Bronchial epithelial cell (primary cell): ENCODE measurements around the gene TMEM134. TPM values are rescaled to one million over a fixed set of nuclear protein-coding genes. Genes with fewer than 3 reads are reported as not detected.

Source experiments
- DNase-seq: peaks from one replicate; pipeline ENCODE4 v3.0.0-alpha.2; 2010; ENCODE audit warnings: low read depth
- FAIRE-seq: peaks from 2 replicates; lab custom pipeline; 2011; peaks lifted over from hg19 to GRCh38; lab: Jason Lieb, UNC
- H3K27me3 ChIP-seq: 2 replicates; pipeline ENCODE4 v1.5.1; 2011; ENCODE audit warnings: low read length; ENCODE audit not compliant: control insufficient read depth, insufficient read depth
- H3K36me3 ChIP-seq: 2 replicates; pipeline ENCODE4 v1.5.1; 2011; ENCODE audit warnings: low read length; ENCODE audit not compliant: control insufficient read depth, insufficient read depth
- H3K4me3 ChIP-seq: 2 replicates; pipeline ENCODE4 v1.5.1; 2011; ENCODE audit warnings: mild to moderate bottlenecking, low read depth, low read length, control low read depth
- total RNA-seq: library from RNA; depleted of rRNA; stranded (reverse); fragments of >200 nt; gene quantifications from 2 replicates; pipeline ENCODE4 v1.2.1, GENCODE V29; 2014
- TF ChIP-seq, protein P1 (sequence below): IDR thresholded peaks from 2 replicates; pipeline ENCODE4 v1.5.1; 2011; ENCODE audit warnings: mild to moderate bottlenecking, moderate library complexity, low read length, control low read depth, inconsistent platforms; ENCODE audit not compliant: insufficient read depth, severe bottlenecking

TMEM134 gene
- total RNA-seq, 1 donor from 2014 or later, result 38.2 TPM

DNA sequence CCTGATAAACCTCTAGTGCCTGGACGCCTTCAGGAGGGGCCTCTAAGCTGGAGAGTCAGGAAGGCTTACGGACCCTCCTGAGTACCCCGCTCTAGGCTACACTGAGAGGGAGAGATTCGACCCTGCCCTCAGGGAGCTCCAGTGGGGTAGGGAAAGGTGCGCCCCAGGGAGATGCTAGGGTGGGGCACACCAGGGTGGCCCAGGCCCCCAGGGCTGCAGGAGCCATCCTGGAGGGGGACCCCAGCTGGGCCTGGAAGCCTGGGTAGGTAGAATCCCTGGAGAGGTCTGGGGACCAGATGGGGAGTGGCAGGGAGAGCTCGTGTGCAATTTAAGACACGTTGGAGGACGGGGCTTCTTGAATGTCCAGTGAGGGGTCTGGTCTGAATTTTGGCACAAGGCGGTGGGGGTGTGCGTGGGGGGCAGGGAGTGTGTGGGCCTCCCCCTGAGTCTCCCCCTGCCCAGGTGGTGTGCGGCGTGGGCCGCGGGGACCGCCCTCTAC lies 48.9 kb downstream of the TMEM134 start:
- H3K27me3 ChIP-seq, result no peaks in the 10 kb centered on the region
- no peaks in the 10 kb centered on the region for H3K36me3 ChIP-seq
- DNase-seq (no peak), FAIRE-seq (no peak)
- TF ChIP-seq, protein P1, sequence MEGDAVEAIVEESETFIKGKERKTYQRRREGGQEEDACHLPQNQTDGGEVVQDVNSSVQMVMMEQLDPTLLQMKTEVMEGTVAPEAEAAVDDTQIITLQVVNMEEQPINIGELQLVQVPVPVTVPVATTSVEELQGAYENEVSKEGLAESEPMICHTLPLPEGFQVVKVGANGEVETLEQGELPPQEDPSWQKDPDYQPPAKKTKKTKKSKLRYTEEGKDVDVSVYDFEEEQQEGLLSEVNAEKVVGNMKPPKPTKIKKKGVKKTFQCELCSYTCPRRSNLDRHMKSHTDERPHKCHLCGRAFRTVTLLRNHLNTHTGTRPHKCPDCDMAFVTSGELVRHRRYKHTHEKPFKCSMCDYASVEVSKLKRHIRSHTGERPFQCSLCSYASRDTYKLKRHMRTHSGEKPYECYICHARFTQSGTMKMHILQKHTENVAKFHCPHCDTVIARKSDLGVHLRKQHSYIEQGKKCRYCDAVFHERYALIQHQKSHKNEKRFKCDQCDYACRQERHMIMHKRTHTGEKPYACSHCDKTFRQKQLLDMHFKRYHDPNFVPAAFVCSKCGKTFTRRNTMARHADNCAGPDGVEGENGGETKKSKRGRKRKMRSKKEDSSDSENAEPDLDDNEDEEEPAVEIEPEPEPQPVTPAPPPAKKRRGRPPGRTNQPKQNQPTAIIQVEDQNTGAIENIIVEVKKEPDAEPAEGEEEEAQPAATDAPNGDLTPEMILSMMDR, result no peak
- peak overlapping the region; percentile 40 for H3K4me3 ChIP-seq

DNA sequence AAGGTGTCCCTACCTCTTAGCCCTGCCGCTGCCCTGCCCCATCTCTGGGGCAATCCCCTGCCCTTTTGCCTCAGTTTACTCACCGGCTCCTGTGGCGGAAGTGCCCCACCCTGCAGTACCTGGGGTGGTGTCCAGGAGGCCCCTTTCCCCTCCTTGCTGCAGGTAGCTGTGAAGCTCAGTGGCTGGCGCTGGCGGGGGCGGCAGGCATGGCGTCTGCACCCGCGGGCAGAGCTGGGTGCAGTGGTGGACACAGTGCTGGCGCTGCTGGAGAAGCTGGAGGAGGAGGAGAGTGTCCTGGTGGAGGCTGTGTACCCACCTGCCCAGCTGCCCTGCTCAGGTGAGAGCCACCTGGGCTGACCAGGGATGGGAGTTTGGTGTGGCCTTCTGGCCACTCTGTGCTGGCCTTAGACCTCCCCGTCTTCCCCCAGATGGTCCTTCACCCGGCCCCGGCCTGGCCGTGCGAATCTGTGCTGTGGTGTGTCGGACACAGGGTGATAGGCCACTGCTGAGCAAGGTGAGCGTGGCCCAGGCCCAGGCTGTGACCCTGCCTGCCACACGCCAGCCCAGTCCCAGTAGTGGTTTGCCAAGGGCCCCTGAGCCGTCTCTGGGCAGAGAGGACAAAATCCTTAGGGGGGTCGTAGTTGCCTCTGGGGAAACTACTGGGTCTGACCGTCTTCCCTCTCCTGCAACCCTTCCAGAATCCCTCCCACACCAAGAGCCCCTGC lies 49.6 kb downstream of the TMEM134 start:
- no peak for FAIRE-seq
- Histone ChIP-seq H3K36me3 (no peaks in the 10 kb centered on the region), H3K4me3 (no peak overlapping the region), H3K27me3 (no peaks in the 10 kb centered on the region)
- no peak for DNase-seq
- TF ChIP-seq, protein P1, result no peak

DNA sequence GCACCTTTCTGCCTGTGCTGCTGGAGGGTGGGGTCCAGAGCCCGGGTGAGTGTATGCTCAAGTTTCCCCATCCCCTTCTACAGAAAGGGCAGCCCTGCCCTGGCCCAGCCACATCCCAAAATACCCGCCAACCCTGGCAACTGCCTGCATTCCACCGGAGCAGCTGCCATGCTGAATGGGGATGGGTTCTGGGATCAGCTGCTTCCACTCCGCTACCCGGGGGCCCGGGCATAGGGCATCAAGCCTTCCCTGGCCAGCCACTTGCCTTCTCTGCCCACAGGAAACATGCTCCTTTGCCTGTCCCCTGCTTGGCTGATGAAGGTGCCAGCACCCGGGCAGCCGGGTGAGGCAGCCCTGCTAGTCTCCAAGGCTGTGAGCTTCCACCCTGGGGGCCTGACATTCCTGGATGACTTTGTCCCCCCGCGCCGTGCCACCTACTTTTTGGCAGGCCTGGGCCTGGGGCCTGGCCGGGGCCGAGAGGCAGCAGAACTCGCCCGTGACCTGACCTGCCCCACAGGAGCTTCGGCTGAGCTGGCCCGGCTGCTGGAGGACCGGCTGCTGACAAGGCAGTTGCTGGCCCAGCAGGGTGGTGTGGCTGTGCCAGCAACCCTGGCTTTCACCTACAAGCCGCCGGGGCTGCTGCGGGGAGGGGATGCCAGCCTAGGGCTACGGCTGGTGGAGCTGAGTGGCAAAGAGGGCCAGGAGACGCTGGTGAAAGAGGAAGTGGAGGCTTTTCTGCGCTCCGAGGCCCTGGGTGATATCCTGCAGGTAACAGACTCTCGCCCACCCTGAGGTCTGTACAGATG lies 50.4 kb downstream of the TMEM134 start:
- Histone ChIP-seq H3K36me3 (no peaks in the 10 kb centered on the region), H3K27me3 (no peaks in the 10 kb centered on the region), H3K4me3 (no peak overlapping the region)
- no peak for DNase-seq
- TF ChIP-seq, protein P1, result no peak
- no peak for FAIRE-seq

DNA sequence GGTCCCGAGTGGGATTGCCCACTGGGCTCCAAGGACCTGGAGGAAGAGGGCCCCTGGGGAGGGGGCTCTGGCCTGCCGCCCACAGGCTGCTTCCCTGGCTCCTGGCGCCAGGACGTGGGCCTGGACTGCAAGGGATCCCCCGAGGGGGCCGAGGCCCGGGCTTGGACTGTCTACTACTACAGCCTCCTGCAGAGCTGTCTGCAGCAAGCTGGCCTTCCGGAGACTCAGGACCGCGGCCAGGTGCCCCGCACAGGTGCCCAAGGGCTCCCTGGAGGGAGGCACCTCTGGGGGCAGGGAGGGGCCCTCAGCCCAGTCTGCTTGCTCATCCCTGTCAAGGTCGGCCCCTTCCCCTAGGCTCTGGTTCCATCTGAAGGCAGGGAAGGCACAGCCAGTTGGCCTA lies 51.6 kb downstream of the TMEM134 start:
- H3K36me3 ChIP-seq, result no peaks in the 10 kb centered on the region
- no peak overlapping the region for H3K4me3 ChIP-seq
- TF ChIP-seq, protein P1, result no peak
- DNase-seq (no peak), FAIRE-seq (no peak)
- no peaks in the 10 kb centered on the region for H3K27me3 ChIP-seq

DNA sequence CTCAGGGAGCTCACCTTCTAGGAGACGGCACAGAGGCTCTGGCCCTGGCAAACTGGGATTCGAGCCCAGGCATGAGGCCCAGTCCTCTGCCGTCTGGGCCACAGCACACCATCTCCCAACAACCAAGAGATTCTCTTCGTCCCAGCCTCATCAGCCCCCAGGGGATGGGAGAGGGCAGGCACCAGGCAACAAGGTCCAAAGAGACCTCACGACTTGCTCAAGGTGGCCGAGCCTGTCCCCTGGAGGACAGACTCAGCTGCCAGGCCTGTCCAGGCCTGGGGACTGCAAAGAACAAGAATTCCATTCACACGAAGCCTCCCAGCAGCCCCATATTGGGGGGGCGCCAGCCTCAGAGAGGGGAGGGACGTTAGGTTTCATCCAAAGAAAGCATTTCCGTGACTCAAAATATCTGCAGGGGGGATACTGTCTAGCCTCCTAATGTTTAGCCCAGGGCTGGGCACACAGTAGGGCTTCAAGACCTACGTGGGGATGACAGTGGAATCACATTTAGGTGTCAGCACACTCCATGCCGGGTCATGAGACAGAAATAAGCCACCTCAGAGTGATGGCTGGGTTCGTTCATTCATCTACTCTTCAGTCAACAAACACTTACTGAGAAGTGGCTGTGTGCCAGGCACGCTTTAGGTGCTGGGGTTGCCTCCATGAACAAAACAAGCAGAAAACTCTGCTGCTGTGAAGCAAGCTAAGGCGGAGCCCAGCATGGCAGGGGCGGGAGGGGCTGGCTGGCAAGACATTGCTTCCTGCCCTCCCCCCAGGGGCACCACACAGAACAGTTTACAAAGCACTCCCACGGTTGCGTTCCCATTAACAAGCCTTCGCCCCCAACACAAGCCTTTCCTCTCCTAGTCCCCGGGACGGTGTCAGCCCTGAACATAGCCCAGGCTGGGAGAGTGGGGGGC lies 52.4 kb downstream of the TMEM134 start:
- Histone ChIP-seq H3K36me3 (no peaks in the 10 kb centered on the region), H3K27me3 (peaks cover 3% of the 10 kb centered on the region), H3K4me3 (no peak overlapping the region)
- TF ChIP-seq, protein P1, result no peak
- DNase-seq, result peak; percentile 57
- FAIRE-seq, result peak; percentile 89
